COLO668 (cell line): Measurements from ENCODE around the gene INSC.

Experiments used
- DNase-seq: peaks from one replicate; lab custom pipeline; 2025; ENCODE audit not compliant: unreplicated experiment; lab: John Stamatoyannopoulos, UW

Gene INSC

DNA sequence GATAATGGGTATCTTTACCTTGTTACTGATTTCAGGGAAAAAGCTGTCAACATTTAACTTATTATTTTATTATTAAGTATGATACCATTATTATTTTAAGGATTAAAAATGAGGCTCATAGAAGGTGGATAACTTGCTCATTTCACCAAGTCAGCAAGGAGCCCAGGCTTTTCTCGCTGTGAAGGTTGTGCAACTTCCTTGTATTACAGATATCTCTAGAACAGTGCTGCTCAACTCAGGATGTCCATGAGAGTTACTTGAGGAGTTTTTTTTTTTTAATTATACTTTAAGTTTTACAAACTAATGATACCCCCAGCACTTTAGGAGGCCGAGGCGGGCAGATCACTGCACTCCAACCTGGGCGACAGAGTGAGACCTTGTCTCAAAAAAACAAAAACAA is 98.2 kb downstream of the INSC start:
- no peak for DNase-seq

DNA sequence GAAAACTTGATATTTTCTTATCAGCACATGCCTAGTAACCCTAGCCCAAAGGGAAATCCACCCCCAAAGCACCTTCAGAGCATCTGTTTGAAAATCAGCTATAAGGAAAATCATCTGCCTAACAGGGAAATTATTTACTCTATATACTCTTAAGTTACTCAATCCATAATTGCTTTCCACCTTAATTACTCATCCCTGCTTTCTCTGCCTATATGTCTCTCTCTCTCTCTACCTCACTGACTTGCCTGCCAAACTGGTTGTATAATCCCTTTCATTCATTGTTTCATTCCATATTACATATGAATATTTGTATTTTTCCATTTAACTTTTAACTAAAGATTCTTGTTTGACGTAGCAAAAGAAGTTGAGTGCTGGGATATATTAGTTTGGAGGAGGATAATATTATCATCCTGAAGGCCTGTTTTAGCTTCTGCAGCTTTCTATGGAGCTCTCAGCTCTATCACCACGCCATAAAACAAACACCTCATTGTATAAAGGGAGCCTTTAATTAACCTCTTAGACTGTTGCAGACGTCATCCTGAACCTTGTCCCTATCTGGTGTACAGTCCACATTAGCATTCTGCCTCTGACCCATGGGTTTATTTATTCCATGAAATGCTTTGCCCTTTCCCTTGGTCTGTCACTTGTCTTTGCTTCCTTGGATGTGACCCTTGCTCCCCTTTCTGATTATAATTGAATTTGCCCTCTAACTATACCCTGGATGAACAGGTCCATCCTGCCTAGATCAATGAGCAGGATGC is 98.9 kb downstream of the INSC start:
- no peak for DNase-seq

DNA sequence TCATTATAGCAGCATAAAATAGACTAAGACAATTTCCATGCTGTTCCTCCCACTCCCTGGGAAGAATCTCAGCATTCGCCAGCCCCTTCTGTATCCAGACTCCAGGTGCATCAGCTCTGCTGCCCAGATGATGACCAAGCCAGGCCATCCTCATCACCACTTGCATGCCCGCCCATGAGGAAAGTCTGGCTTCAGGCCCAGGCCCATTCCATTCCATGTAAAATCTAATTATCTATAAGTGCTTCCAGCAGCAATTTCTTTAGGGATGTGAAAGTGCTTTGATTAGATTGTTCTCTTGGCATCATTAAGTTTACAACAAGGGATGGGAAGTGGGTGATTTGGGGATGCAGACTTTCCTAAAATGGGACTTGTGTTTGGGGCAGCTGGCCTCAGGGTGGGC is 100.3 kb downstream of the INSC start:
- DNase-seq, result no peak

DNA sequence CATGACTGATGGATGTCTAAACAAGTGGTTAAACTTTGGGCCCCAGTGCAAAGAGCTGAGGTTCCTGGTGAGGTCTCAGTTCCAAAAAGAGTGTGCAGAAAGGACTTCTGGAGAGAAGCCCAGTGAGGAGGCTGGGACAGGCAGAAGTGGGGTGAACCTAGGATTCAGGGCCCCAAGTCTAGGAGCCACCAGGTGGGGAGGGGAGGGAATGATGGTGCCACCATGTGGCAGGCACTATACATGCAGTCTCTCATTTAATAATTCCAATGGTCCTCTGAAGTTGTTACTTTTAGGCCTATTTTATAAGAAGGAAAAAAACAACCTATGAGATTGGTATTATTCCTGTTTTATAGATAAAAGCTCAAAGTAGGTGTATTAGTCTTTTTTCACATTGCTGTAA is 102.0 kb downstream of the INSC start:
- no peak for DNase-seq

GRCh38 chr11:15217416-15217815 is 102.7 kb downstream of the INSC start:
- no peak for DNase-seq

- no peak for DNase-seq
These were observed 108.1 kb downstream of the INSC start for GRCh38 chr11:15222777-15223176.

GRCh38 chr11:15223318-15223717 is 108.6 kb downstream of the INSC start:
- no peak for DNase-seq

DNA sequence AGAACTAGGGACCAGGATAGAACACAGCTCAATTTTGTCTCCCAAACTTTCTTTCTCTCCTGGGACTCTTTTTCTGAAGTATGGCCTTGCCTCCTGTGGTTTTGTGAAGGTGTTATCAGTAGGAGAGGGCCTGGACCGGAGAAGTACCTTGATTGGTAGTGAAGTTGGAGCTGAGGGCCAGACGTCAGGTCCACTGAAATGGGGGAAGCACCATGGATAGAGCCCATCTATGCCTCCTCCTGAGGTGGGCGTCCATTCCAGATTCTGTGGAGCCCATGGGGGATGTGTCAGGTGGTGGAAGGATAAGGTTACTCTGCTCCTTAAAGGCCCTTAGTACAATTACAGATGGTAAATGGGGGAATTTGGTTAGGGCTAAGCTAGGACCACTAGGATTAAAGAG is 109.7 kb downstream of the INSC start:
- no peak for DNase-seq

GRCh38 chr11:15227011-15227410 is 112.3 kb downstream of the INSC start:
- no peak for DNase-seq

DNA sequence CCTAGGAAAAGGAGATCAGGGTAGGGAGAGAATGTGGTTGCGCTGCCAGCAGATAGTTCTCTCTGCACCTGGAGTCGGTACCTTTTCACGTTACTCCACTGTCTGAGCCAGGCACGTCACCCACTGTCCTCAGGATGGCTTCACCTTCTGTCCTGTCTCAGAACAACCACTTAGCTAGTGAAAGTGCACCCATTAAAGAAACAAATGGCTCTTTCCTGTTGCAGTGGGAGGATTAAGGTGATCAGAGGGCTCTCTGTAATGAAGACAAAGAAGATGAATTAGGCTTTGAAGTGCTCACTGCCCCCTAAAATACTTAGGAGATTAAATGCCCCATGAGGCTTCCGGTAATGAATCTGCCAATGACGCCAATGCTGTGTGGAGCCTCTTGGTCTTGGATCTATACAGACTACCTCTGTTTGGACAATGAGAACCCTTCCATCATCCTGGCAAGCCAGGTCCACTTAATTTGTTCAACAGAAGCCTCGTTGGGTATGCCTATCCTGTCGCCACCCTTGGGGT is 113.7 kb downstream of the INSC start:
- no peak for DNase-seq

DNA sequence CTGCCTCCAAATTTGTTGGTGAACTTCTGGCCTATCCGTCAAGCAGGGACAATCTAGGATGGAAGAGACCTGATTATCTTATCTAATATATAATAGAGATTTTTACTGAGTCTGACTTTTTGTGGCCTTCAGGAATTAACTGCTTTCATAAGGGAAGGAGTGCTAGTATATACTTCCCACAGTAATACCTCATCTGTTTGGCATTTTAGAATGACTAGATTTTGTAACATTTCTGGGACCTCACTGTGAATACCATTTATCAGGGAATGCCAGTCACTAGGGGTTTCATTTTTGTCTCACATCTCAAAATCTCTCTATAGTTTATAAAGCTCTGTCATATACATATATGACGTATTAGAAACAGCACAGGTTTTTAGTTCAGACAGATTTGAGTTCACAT is 114.3 kb downstream of the INSC start:
- DNase-seq, result no peak

DNA sequence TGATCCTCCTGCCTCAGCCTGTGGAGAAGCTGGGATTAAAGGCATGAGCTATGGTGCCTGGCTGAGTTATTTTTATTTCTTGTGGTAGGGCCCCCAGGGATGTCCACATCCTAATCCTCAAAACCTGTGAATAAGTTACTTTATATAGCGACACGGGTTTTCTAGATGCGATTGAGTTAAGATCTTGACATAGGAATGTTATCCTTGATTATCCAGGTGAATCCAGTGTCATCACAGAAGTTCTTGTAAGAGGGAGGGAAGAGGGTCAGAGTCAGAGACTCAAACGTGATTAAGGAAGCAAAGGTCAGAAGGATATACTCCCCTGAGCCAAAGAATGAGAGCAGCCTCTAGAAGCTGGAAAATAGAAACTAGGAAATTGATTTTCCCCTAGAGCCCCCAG is 117.8 kb downstream of the INSC start:
- DNase-seq, result no peak

- no peak for DNase-seq
These were observed 118.8 kb downstream of the INSC start for GRCh38 chr11:15233371-15234165.

DNA sequence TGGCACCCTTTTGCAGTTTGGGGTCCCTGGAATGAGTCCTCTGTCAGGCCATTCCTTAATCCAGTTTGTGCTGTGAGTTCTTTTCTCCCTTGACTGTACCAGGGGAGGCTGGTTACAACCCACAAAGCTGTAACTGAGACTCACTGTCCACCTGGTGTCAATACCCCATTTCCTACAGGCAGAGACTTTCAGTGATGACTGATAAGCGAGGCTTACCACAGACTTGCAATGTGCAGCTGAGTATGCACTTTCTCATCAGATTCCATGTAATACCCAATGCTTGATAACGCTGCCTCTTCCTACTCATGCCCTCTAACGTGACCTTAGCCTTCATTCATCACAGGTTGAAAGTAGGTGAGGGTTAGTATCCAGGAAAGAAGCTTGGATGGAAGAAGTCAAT is 120.1 kb downstream of the INSC start:
- no peak for DNase-seq

- DNase-seq, result no peak
These were observed 121.8 kb downstream of the INSC start for GRCh38 chr11:15236559-15236958.

- no peak for DNase-seq
These were observed 124.1 kb downstream of the INSC start for GRCh38 chr11:15238856-15239255.

DNA sequence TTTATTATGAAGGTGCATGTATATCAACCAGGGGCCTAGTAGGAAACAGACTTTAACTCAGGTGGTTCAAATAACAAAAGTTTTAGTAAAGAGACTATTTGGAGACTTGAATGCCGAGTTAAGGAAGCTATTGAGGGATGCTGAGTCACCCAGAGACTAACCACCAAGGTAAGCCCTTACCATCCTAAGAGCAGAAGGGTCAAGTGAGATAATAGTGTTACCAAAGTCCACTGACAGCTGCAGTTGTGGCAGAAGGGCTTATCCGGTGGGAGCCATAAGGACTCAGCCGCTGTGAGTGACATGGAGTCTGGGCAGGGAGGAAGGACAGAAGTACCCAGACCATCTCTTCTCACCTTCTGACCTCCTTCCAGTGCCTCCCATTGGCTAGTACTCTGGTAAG is 134.0 kb downstream of the INSC start:
- no peak for DNase-seq

GRCh38 chr11:15258433-15259165 is 143.9 kb downstream of the INSC start:
- peak; percentile 29 for DNase-seq

DNA sequence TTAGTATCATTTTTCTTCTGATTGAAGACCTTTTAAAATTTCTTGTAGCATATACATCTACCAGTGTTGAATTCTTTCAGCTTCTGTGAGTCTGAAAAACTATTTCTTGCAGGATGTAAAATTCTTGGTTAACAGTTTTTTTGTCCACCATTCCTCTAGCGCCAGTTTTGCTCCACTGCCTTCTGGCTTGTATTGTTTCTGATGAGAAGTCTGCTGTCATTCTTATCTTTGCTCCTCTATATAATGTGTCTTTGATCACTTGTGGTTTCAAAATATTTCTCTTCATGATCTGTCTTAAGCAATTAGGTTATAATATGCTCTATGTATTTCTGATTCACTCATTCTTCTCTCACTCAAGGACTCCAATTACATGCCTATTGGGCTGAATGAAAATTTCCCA is 152.3 kb downstream of the INSC start:
- DNase-seq, result no peak

DNA sequence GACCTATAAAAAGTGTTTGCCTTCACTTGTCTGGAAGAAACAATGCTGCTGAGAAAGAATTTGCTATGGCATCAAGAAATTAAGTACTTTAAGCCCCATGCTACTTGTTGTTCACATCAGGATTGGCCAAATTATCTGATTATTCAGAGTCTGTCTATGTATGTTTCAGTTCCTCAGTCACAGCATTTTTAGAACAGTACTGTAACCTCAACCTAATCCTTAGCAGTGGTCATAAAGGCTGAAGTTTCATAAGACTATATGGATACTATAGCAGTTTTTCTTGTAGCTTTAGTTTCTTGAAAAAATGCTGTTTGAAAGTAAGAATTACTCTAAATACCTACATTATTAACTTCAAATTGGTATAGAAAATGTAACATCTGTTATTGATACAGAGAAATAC is 153.9 kb downstream of the INSC start:
- no peak for DNase-seq

DNA sequence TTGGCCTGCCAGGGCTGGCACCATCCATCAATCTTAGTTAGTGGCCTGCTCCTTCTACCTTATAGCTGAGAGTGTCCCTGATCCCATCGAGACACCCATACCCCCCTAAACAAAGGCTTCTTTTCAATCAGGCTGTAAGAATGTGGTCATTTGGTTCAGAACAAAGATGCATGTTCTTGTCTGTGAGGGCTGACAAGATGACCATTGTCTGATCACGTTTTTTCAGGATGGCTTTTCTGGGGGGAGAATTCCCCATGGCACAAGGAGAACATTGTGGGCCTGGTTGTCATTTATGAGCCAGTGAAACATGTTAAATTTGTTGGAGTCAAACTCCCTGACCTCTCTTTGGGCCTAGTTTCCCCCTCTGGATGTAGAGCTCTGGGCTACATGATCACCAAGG is 160.4 kb downstream of the INSC start:
- DNase-seq, result no peak

DNA sequence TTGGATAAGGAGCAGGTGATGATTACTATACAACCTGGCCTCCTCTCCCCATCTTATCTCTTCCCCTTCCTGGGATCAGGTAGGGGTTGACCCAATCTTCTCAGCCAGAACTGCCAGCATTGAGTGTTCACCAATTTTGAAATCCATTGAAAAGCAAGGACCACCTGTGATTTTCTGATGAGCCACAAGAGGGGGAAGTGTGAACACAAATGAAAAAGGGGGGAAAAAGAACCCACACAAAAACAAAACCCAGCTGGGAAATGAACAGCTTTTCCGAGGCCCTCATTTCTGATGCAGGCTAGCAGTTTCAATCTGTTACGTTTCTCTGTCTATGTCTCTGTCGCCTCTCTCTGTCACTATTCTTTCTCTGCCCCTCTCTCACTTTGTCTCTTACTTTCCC is 161.9 kb downstream of the INSC start:
- peak; percentile 16 for DNase-seq
